ENCODE results near the gene SCOC.
A peak's percentile ranks its signal among the peaks of the same experiment; 100 is the strongest.

SCOC gene

GRCh38 chr4:140358281-140358680, 15.2 kb upstream of the SCOC start:
- H3K4me2 ChIP-seq (ENCODE audit: low read length), result no peak overlapping the region
- TF ChIP-seq CTCF (IDR thresholded peaks at IDR 0.05), result no peak
- H3K4me3 ChIP-seq (ENCODE audit: low read depth, low read length), result no peak overlapping the region
- H3K9me3 ChIP-seq (ENCODE audit: control insufficient read depth, low read length), result no peaks in the 10 kb centered on the region
- no peak overlapping the region for H2AFZ ChIP-seq
- no peaks in the 10 kb centered on the region for H3K79me2 ChIP-seq
- H3K27ac ChIP-seq, result no peak overlapping the region
- H3K4me1 ChIP-seq, result no peaks in the 10 kb centered on the region
- no peak overlapping the region for H3K9ac ChIP-seq
- no peaks in the 10 kb centered on the region for H3K36me3 ChIP-seq (ENCODE audit: control insufficient read depth, insufficient read depth, low read length)
- H3K27me3 ChIP-seq (ENCODE audit: control insufficient read depth, insufficient read depth, low read length), result no peaks in the 10 kb centered on the region

- no peak overlapping the region for H3K9ac ChIP-seq
- H3K36me3 ChIP-seq (ENCODE audit: control insufficient read depth, insufficient read depth, low read length), result no peaks in the 10 kb centered on the region
- no peak overlapping the region for H2AFZ ChIP-seq
- H3K79me2 ChIP-seq, result no peaks in the 10 kb centered on the region
- no peaks in the 10 kb centered on the region for H3K9me3 ChIP-seq (ENCODE audit: control insufficient read depth, low read length)
- H3K4me1 ChIP-seq, result no peaks in the 10 kb centered on the region
- H3K27me3 ChIP-seq (ENCODE audit: control insufficient read depth, insufficient read depth, low read length), result no peaks in the 10 kb centered on the region
- H3K4me2 ChIP-seq (ENCODE audit: low read length), result no peak overlapping the region
- peak; percentile 63 for TF ChIP-seq CTCF (IDR thresholded peaks at IDR 0.05)
- no peak overlapping the region for H3K4me3 ChIP-seq (ENCODE audit: low read depth, low read length)
- H3K27ac ChIP-seq, result no peak overlapping the region
Measured at GRCh38 chr4:140359562-140360427, 13.7 kb upstream of the SCOC start.

GRCh38 chr4:140361099-140361498, 12.3 kb upstream of the SCOC start:
- Histone ChIP-seq H3K27me3 (ENCODE audit: control insufficient read depth, insufficient read depth, low read length) (no peaks in the 10 kb centered on the region), H3K4me2 (ENCODE audit: low read length) (no peak overlapping the region), H3K9me3 (ENCODE audit: control insufficient read depth, low read length) (no peaks in the 10 kb centered on the region), H3K4me1 (no peaks in the 10 kb centered on the region), H2AFZ (no peak overlapping the region), H3K36me3 (ENCODE audit: control insufficient read depth, insufficient read depth, low read length) (no peaks in the 10 kb centered on the region), H3K79me2 (no peaks in the 10 kb centered on the region), H3K27ac (no peak overlapping the region), H3K4me3 (ENCODE audit: low read depth, low read length) (no peak overlapping the region), H3K9ac (no peak overlapping the region)
- no peak for TF ChIP-seq CTCF (IDR thresholded peaks at IDR 0.05)

- Histone ChIP-seq H3K4me2 (ENCODE audit: low read length) (no peak overlapping the region), H3K79me2 (no peaks in the 10 kb centered on the region), H2AFZ (no peak overlapping the region), H3K27ac (no peak overlapping the region), H3K27me3 (ENCODE audit: control insufficient read depth, insufficient read depth, low read length) (no peaks in the 10 kb centered on the region), H3K9ac (no peak overlapping the region), H3K4me3 (ENCODE audit: low read depth, low read length) (no peak overlapping the region), H3K4me1 (no peaks in the 10 kb centered on the region), H3K9me3 (ENCODE audit: control insufficient read depth, low read length) (no peaks in the 10 kb centered on the region), H3K36me3 (ENCODE audit: control insufficient read depth, insufficient read depth, low read length) (no peaks in the 10 kb centered on the region)
- no peak for TF ChIP-seq CTCF (IDR thresholded peaks at IDR 0.05)
Measured at GRCh38 chr4:140363051-140363450, 10.4 kb upstream of the SCOC start.

GRCh38 chr4:140363558-140363957, 9.9 kb upstream of the SCOC start:
- Histone ChIP-seq H3K4me3 (ENCODE audit: low read depth, low read length) (no peak overlapping the region), H3K9ac (no peak overlapping the region), H3K4me2 (ENCODE audit: low read length) (no peak overlapping the region), H3K4me1 (no peaks in the 10 kb centered on the region), H3K27me3 (ENCODE audit: control insufficient read depth, insufficient read depth, low read length) (no peaks in the 10 kb centered on the region), H3K9me3 (ENCODE audit: control insufficient read depth, low read length) (no peaks in the 10 kb centered on the region), H3K36me3 (ENCODE audit: control insufficient read depth, insufficient read depth, low read length) (no peaks in the 10 kb centered on the region), H2AFZ (no peak overlapping the region), H3K27ac (no peak overlapping the region), H3K79me2 (no peaks in the 10 kb centered on the region)
- TF ChIP-seq CTCF (IDR thresholded peaks at IDR 0.05), result no peak

All from parathyroid adenoma (tissue), 2 donors.